Measurements from ENCODE around the gene NDOR1. TPM values are rescaled to one million over a fixed set of nuclear protein-coding genes. Genes with fewer than 3 reads are reported as not detected.
A peak's percentile ranks its signal among the peaks of the same experiment; 100 is the strongest.

NDOR1 gene
- polyA plus RNA-seq, 2 of the 4 experiments (the other 2 are of a cell fraction), result 5.6 to 19.5 TPM

DNA sequence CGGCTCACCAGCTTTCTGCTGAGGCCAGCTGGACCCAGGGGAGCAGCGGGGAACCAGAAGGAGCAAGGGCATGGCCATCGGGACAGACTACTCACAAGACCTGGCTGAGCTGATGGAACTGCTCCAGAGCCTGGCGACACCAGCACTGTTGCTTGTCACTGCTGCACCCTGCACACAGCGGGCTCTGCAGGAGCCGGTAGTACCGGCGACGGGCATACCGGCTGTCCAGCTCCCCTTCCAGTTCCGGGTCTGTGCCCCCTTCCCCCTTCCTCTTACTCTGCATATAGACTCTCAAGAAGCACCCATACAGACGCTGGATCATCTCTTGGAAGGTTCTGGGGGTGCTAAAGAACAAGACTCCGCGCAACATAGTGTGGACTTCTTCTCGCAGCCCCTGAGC, 18.1 kb upstream of the NDOR1 start:
- Histone ChIP-seq H3K4me3 (peak overlapping the region; percentile 92), H3K9me3 (no peaks in the 10 kb centered on the region), H3K4me1 (peaks cover 23% of the 10 kb centered on the region), H3K27ac (peak overlapping the region in 1 of 2 experiments; percentile 97; a peak in 4 of 6 replicates), H3K4me2 (peak overlapping the region; percentile 99)
- 64% methylated on average over 15 of the region's 15 CpGs for WGBS (ENCODE audit: missing lambda C conversion rate)
- POLR2A ChIA-PET, result interaction anchor here (0.7 to 2.2 kb wide), 7 partner anchors 11 to 60 kb away, joined by 3 to 20 read pairs (median 4); partner anchors contain the start of gene LRRC26
- TF ChIP-seq ZSCAN20 (CRISPR knock-in tag; IDR thresholded peaks at IDR 0.05), result no peak
- TF ChIP-seq EHMT2 (IDR thresholded peaks at IDR 0.05; ENCODE audit: low read depth), result no peak
- TF ChIP-seq, protein P1, sequence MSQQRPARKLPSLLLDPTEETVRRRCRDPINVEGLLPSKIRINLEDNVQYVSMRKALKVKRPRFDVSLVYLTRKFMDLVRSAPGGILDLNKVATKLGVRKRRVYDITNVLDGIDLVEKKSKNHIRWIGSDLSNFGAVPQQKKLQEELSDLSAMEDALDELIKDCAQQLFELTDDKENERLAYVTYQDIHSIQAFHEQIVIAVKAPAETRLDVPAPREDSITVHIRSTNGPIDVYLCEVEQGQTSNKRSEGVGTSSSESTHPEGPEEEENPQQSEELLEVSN (IDR thresholded peaks at IDR 0.05; ENCODE audit: borderline replicate concordance, low read depth), result no peak
- no peak for TF ChIP-seq MAZ (IDR thresholded peaks at IDR 0.05; ENCODE audit: borderline replicate concordance, low read depth, low read length)
- FAIRE-seq (no peak), DNase-seq (ENCODE audit: low read depth in 1 of 2, low spot score in 1 of 2) (no peak), ATAC-seq (no peak)
- CTCF ChIA-PET, result interaction anchor here (0.9 to 11.5 kb wide), 6 partner anchors 14 to 158 kb away, joined by 3 to 156 read pairs (median 11); partner anchors contain the start of genes CYSRT1, LRRC26, RNF208 and RNF224

DNA sequence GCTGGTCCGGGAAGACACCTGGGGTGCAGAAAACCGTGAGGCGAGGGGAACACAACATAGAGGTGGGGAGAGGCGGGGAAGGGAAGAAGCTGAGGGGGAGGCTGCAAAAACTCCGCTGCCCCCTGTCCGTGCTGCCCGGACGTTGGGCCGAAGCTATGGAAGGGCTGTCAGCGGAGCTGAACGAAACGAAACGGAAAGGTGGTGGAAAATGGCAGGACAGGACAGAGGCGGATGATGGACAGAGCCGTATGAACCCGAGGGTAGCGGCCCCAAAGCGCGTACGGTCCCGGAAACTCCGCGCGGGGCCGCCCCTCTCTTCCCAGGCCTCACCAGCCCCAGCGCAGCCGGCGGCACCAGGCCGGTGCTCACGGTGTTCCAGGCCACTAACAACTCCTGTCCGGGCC, 17.4 kb upstream of the NDOR1 start:
- ChIA-PET CTCF (interaction anchor here (0.9 to 11.5 kb wide), 12 partner anchors 11 to 158 kb away, joined by 3 to 156 read pairs (median 10); partner anchors contain the start of genes CYSRT1, LRRC26, RNF208 and RNF224), POLR2A (interaction anchor here (0.9 to 3.4 kb wide), 13 partner anchors 11 to 60 kb away, joined by 3 to 38 read pairs (median 8); partner anchors contain the start of genes CYSRT1, LRRC26, RNF208 and RNF224)
- WGBS (ENCODE audit: missing lambda C conversion rate), result 2% methylated on average over 22 of the region's 31 CpGs
- Histone ChIP-seq H3K4me2 (peak overlapping the region; percentile 99), H3K4me3 (peak overlapping the region; percentile 92), H3K27ac (peak overlapping the region; percentile 97), H3K4me1 (peaks cover 23% of the 10 kb centered on the region), H3K9me3 (no peaks in the 10 kb centered on the region)
- ATAC-seq, result peak; percentile 4 to 33; a peak in 3 of 6 replicates
- no peak for FAIRE-seq
- DNase-seq (ENCODE audit: low read depth in 1 of 2, low spot score in 1 of 2), result no peak
- TF ChIP-seq KDM5A (IDR thresholded peaks at IDR 0.05), result peak; percentile 95; the same call in 1 of the 2 replicates
- TF ChIP-seq HEYL (CRISPR knock-in tag; IDR thresholded peaks at IDR 0.05), result no peak
- peak; percentile 52 for TF ChIP-seq PHF8 (IDR thresholded peaks at IDR 0.05; ENCODE audit: borderline replicate concordance, low read depth)
- TF ChIP-seq HOXA7 (CRISPR knock-in tag; IDR thresholded peaks at IDR 0.05), result no peak
- TF ChIP-seq RFX5 (IDR thresholded peaks at IDR 0.05), result no peak

DNA sequence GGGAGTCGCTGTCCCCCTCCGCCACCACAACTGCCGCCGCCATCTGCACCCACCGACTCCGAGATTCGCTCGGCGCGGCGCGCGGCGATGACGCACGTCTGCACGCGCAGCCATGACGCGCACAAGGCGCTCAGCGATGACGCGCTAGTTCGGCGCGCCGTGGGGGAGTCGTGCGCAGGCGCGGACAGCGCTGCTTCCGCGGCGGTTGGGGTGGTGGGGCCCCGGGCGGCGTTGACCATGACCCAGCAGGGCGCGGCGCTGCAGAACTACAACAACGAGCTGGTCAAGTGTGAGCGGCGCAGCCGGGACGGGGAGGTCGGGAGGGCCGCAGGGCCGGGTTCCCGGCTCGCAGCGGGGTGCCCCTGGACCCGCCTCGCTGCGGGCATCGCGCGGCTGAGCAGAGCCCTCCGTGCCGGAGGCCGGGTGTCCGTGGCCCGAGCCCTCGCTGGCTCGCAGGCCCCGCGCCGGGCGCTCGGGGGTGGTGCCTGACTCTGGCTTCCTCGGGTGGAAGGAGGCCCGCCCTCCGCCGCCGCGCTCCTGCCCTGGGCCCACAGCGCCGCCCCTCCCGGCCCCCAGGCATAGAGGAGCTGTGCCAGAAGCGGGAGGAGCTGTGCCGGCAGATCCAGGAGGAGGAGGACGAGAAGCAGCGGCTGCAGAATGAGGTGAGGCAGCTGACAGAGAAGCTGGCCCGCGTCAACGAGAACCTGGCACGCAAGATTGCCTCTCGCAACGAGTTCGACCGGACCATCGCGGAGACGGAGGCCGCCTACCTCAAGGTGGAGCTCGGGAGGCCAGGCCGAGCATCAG, 16.8 kb upstream of the NDOR1 start, which contains the start of the genes ANAPC2 and SSNA1:
TSS of gene ANAPC2 (minus strand) at position 71 of the 807 bp plus-strand sequence. CDS start at position 43, 28 bp downstream.
TSS of gene SSNA1 (plus strand) at position 187 of the 807 bp plus-strand sequence. CDS start at position 238, 51 bp downstream.
- WGBS (ENCODE audit: missing lambda C conversion rate), result 2% methylated on average over 28 of the region's 98 CpGs
- Histone ChIP-seq H3K4me2 (peak within 1 kb of the TSS; percentile 99), H3K4me3 (peak within 1 kb of the TSS; percentile 92), H3K9me3 (no peaks in the 10 kb centered on the region), H3K4me1 (peaks cover 23% of the 10 kb centered on the region), H3K27ac (peak within 1 kb of the TSS; percentile 97)
- FAIRE-seq (peak; percentile 39), ATAC-seq (peak; percentile 66 to 82), DNase-seq (ENCODE audit: low read depth in 1 of 2, low spot score in 1 of 2) (peak; percentile 69 to 96)
- ChIA-PET POLR2A (interaction anchor here (0.6 to 3.4 kb wide), 18 partner anchors 10 to 225 kb away, joined by 3 to 38 read pairs (median 5); partner anchors contain the start of genes CYSRT1, NDOR1, RNF208 and RNF224), CTCF (interaction anchor here (0.7 to 11.5 kb wide), 23 partner anchors 10 to 159 kb away, joined by 3 to 156 read pairs (median 5); partner anchors contain the start of genes CYSRT1, GRIN1, LRRC26 and RNF208)
- TF ChIP-seq POLR2AphosphoS2 (conservative IDR thresholded peaks at IDR 0.05; ENCODE audit: low read length) (no peak), JUNB (IDR thresholded peaks at IDR 0.05) (no peak), NPAS2 (CRISPR knock-in tag; IDR thresholded peaks at IDR 0.05; ENCODE audit: borderline replicate concordance) (no peak), RNF2 (IDR thresholded peaks at IDR 0.05; ENCODE audit: borderline replicate concordance, low read depth) (no peak), HDAC2 (IDR thresholded peaks at IDR 0.05) (no peak), RCOR1 (IDR thresholded peaks at IDR 0.05; ENCODE audit: low read depth, low read length) (no peak), NR3C1 (IDR thresholded peaks at IDR 0.05) (no peak), EP300 (IDR thresholded peaks at IDR 0.05) (no peak), HOXB13 (CRISPR knock-in tag; IDR thresholded peaks at IDR 0.05; ENCODE audit: low read depth) (no peak), KDM5A (IDR thresholded peaks at IDR 0.05) (no peak; the same call in 1 of the 2 replicates), CBX8 (IDR thresholded peaks at IDR 0.05) (no peak), POLR2A (IDR thresholded peaks at IDR 0.05; ENCODE audit: low read length) (peak; percentile 65), CBX2 (IDR thresholded peaks at IDR 0.05; ENCODE audit: borderline replicate concordance, low read depth) (no peak), MAZ (IDR thresholded peaks at IDR 0.05; ENCODE audit: borderline replicate concordance, low read depth, low read length) (no peak; the same call in 1 of the 2 replicates)
- TF ChIP-seq, protein P2, sequence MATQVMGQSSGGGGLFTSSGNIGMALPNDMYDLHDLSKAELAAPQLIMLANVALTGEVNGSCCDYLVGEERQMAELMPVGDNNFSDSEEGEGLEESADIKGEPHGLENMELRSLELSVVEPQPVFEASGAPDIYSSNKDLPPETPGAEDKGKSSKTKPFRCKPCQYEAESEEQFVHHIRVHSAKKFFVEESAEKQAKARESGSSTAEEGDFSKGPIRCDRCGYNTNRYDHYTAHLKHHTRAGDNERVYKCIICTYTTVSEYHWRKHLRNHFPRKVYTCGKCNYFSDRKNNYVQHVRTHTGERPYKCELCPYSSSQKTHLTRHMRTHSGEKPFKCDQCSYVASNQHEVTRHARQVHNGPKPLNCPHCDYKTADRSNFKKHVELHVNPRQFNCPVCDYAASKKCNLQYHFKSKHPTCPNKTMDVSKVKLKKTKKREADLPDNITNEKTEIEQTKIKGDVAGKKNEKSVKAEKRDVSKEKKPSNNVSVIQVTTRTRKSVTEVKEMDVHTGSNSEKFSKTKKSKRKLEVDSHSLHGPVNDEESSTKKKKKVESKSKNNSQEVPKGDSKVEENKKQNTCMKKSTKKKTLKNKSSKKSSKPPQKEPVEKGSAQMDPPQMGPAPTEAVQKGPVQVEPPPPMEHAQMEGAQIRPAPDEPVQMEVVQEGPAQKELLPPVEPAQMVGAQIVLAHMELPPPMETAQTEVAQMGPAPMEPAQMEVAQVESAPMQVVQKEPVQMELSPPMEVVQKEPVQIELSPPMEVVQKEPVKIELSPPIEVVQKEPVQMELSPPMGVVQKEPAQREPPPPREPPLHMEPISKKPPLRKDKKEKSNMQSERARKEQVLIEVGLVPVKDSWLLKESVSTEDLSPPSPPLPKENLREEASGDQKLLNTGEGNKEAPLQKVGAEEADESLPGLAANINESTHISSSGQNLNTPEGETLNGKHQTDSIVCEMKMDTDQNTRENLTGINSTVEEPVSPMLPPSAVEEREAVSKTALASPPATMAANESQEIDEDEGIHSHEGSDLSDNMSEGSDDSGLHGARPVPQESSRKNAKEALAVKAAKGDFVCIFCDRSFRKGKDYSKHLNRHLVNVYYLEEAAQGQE (IDR thresholded peaks at IDR 0.05), result no peak; the same call in 1 of the 2 replicates
- TF ChIP-seq, protein P1 (IDR thresholded peaks at IDR 0.05; ENCODE audit: borderline replicate concordance, low read depth), result no peak
- TF ChIP-seq, protein P3, sequence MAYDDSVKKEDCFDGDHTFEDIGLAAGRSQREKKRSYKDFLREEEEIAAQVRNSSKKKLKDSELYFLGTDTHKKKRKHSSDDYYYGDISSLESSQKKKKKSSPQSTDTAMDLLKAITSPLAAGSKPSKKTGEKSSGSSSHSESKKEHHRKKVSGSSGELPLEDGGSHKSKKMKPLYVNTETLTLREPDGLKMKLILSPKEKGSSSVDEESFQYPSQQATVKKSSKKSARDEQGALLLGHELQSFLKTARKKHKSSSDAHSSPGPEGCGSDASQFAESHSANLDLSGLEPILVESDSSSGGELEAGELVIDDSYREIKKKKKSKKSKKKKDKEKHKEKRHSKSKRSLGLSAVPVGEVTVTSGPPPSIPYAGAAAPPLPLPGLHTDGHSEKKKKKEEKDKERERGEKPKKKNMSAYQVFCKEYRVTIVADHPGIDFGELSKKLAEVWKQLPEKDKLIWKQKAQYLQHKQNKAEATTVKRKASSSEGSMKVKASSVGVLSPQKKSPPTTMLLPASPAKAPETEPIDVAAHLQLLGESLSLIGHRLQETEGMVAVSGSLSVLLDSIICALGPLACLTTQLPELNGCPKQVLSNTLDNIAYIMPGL (CRISPR knock-in tag; IDR thresholded peaks at IDR 0.05; ENCODE audit: borderline replicate concordance), result no peak
- TF ChIP-seq, protein P4, sequence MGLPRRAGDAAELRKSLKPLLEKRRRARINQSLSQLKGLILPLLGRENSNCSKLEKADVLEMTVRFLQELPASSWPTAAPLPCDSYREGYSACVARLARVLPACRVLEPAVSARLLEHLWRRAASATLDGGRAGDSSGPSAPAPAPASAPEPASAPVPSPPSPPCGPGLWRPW (IDR thresholded peaks at IDR 0.05), result no peak
